Breast epithelium (tissue), 3 donors: Measurements from ENCODE around the gene RPUSD2.

Source experiments
- CTCF ChIP-seq, 3 donors: fragments of 450-650 bp; IDR thresholded peaks; one replicate each; pipeline ENCODE4 v1.5.1; 2016 to 2017; ENCODE audit warnings: antibody characterized with exemption in 3 of 3, mild to moderate bottlenecking in 3 of 3, moderate library complexity in 3 of 3
- POLR2A ChIP-seq: fragments of 450-650 bp; IDR thresholded peaks from one replicate; pipeline ENCODE4 v1.6.1; 2016; ENCODE audit warnings: antibody characterized with exemption, mild to moderate bottlenecking, moderate library complexity
- POLR2AphosphoS5 ChIP-seq, 3 donors: sonication (generic); formaldehyde crosslinking; IDR thresholded peaks; one replicate each; pipeline ENCODE4 v1.6.1; 2017; ENCODE audit warnings: antibody characterized with exemption in 3 of 3

- TF ChIP-seq POLR2AphosphoS5 (IDR thresholded peaks at IDR 0.05) (no peak), POLR2A (no peak), CTCF (IDR thresholded peaks at IDR 0.05) (no peak)
Observed at GRCh38 chr15:40543082-40543481, 26.0 kb upstream of the RPUSD2 start.
